ENCODE data around the gene PCIF1. TPM values are rescaled to one million over a fixed set of nuclear protein-coding genes. Genes with fewer than 3 reads are reported as not detected.
"Not testable (repeated sequence)": the region's sequence is repeated elsewhere in the genome, so short reads cannot be mapped to it uniquely, and the experiment has no call there.

The PCIF1 gene
- total RNA-seq, 4 donors from 2014 or later: 10.4 to 36.8 (median 16.4) TPM

DNA sequence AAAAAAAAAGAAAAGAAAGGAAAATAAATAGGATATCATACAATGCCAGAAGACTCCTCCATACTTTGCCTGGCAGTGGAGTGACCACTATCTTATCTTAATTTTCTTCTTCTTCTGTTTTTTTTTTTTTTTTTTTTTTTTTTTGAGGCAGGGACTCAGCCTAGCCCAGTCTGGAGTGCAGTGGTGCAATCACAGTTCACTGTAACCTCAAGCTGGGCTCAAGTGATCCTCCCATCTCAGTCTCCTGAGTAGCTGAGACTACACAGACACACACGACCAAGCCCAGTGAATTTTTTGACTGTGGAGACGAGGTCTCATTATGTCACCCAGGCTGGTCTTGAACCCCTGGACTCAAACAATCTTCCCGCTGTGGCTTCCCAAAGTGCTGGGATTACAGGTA, 57.1 kb downstream of the PCIF1 start:
- DNase-seq: no peak
- intact Hi-C loops (cut with DNase I): no loop called here
- H3K4me3 ChIP-seq: no peak overlapping the region
- no peaks in the 10 kb centered on the region for H3K36me3 ChIP-seq
- WGBS, 2 donors: 75 to 93% methylated on average over 3 of the region's 3 CpGs
- no peak for TF ChIP-seq POLR2A (IDR thresholded peaks at IDR 0.05)
- TF ChIP-seq, protein P1, sequence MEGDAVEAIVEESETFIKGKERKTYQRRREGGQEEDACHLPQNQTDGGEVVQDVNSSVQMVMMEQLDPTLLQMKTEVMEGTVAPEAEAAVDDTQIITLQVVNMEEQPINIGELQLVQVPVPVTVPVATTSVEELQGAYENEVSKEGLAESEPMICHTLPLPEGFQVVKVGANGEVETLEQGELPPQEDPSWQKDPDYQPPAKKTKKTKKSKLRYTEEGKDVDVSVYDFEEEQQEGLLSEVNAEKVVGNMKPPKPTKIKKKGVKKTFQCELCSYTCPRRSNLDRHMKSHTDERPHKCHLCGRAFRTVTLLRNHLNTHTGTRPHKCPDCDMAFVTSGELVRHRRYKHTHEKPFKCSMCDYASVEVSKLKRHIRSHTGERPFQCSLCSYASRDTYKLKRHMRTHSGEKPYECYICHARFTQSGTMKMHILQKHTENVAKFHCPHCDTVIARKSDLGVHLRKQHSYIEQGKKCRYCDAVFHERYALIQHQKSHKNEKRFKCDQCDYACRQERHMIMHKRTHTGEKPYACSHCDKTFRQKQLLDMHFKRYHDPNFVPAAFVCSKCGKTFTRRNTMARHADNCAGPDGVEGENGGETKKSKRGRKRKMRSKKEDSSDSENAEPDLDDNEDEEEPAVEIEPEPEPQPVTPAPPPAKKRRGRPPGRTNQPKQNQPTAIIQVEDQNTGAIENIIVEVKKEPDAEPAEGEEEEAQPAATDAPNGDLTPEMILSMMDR (IDR thresholded peaks at IDR 0.05): no peak
- no peaks in the 10 kb centered on the region for H3K9me3 ChIP-seq
- H3K27me3 ChIP-seq: peaks cover 0 to 53% (median 0%) of the 10 kb centered on the region in 4 donors
- H3K27ac ChIP-seq: no peak overlapping the region
- H3K4me1 ChIP-seq: peaks cover 0 to 44% (median 0%) of the 10 kb centered on the region in 3 donors

GRCh38 chr20:45993197-45993951, 58.9 kb downstream of the PCIF1 start:
- Histone ChIP-seq H3K4me3 (no peak overlapping the region), H3K9me3 (no peaks in the 10 kb centered on the region), H3K27me3 (peaks cover 0 to 58% (median 0%) of the 10 kb centered on the region in 4 donors), H3K36me3 (no peaks in the 10 kb centered on the region), H3K4me1 (peaks cover 0 to 38% (median 0%) of the 10 kb centered on the region in 3 donors), H3K27ac (peak overlapping the region; percentile 52 to 83 (median 76))
- TF ChIP-seq, protein P1 (IDR thresholded peaks at IDR 0.05): peak in 1 of 6 experiments; percentile 10
- TF ChIP-seq POLR2A (IDR thresholded peaks at IDR 0.05): no peak
- DNase-seq: no peak
- intact Hi-C loops (cut with DNase I): no loop called here
- WGBS, 2 donors: 26 to 33% methylated on average over 6 to 10 of the region's 12 CpGs

- H3K27me3 ChIP-seq: peaks cover 0 to 74% (median 0%) of the 10 kb centered on the region in 4 donors
- DNase-seq: no peak
- H3K4me1 ChIP-seq: peaks cover 0 to 38% (median 0%) of the 10 kb centered on the region in 3 donors
- 47 to 74% methylated on average over 6 to 8 of the region's 9 CpGs for WGBS, 2 donors
- no peaks in the 10 kb centered on the region for H3K9me3 ChIP-seq
- H3K27ac ChIP-seq: no peak overlapping the region
- H3K36me3 ChIP-seq: no peaks in the 10 kb centered on the region
- intact Hi-C loops (cut with DNase I): no loop called here
- H3K4me3 ChIP-seq: no peak overlapping the region
- TF ChIP-seq, protein P1 (IDR thresholded peaks at IDR 0.05): no peak
These were observed 60.4 kb downstream of the PCIF1 start for GRCh38 chr20:45994761-45995493.

GRCh38 chr20:45995495-45996097, 61.1 kb downstream of the PCIF1 start:
- H3K27me3 ChIP-seq: peaks cover 0 to 75% (median 0%) of the 10 kb centered on the region in 4 donors
- intact Hi-C loops (cut with DNase I); H3K4me3 ChIP-seq; H3K36me3 ChIP-seq; H3K27ac ChIP-seq; H3K9me3 ChIP-seq; DNase-seq: not testable (repeated sequence)
- 65 to 72% methylated on average over 6 of the region's 6 CpGs for WGBS, 2 donors
- peaks cover 0 to 44% (median 0%) of the 10 kb centered on the region in 3 donors for H3K4me1 ChIP-seq

GRCh38 chr20:45997187-45997586, 62.7 kb downstream of the PCIF1 start:
- Histone ChIP-seq H3K9me3 (no peaks in the 10 kb centered on the region), H3K27me3 (peaks cover 0 to 77% (median 0%) of the 10 kb centered on the region in 4 donors), H3K27ac (no peak overlapping the region), H3K36me3 (no peaks in the 10 kb centered on the region), H3K4me1 (peaks cover 0 to 42% (median 0%) of the 10 kb centered on the region in 3 donors), H3K4me3 (no peak overlapping the region)
- TF ChIP-seq, protein P1 (IDR thresholded peaks at IDR 0.05): no peak
- no peak for TF ChIP-seq POLR2A (IDR thresholded peaks at IDR 0.05)
- WGBS, 2 donors: 39 to 40% methylated on average over 3 of the region's 3 CpGs
- DNase-seq: no peak
- intact Hi-C loops (cut with DNase I): no loop called here

Other genes starting within 250 kb of the PCIF1 start
- gene WFDC13, start 232.6 kb upstream of the PCIF1 start, total RNA-seq: not detected
- gene WFDC10B, start 229.7 kb upstream of the PCIF1 start, total RNA-seq: not detected
- gene SPINT4, start 212.3 kb upstream of the PCIF1 start, total RNA-seq: not detected
- 1 to 10 TPM in 1 of 4 donors, not detected in 3; 1.3 TPM for gene WFDC3, start 142.8 kb upstream of the PCIF1 start, total RNA-seq
- 10 to 100 TPM; 13.9 to 23.1 (median 20.3) TPM for gene DNTTIP1, start 142.7 kb upstream of the PCIF1 start, total RNA-seq
- gene UBE2C, start 122.0 kb upstream of the PCIF1 start, total RNA-seq: 10 to 100 TPM; 17.4 to 54.4 (median 31.2) TPM
- 1 to 10 TPM in 1 of 4 donors, not detected in 3; 1.1 TPM for gene TNNC2, start 107.4 kb upstream of the PCIF1 start, total RNA-seq
- gene SNX21, start 100.9 kb upstream of the PCIF1 start, total RNA-seq: 10 to 100 TPM; 21.2 to 43.2 (median 37.4) TPM
- gene ACOT8, start 77.3 kb upstream of the PCIF1 start, total RNA-seq: 10 to 100 TPM; 27.7 to 35.0 (median 31.1) TPM
- gene ZSWIM3, start 77.1 kb upstream of the PCIF1 start, total RNA-seq: 1 to 10 TPM; 1.1 to 3.2 (median 2.5) TPM
- 1 to 10 TPM; 6.6 to 8.8 (median 7.6) TPM for gene ZSWIM1, start 53.5 kb upstream of the PCIF1 start, total RNA-seq
- gene SPATA25, start 47.1 kb upstream of the PCIF1 start, total RNA-seq: 1 to 10 TPM in 2 of 4 donors, not detected in 2; 1.1 to 1.3 TPM
- gene NEURL2, start 43.5 kb upstream of the PCIF1 start, total RNA-seq: 1 to 10 TPM; 4.1 to 6.5 (median 5.5) TPM
- 10 to 100 TPM; 44.5 to 74.8 (median 56.8) TPM for gene CTSA, start 43.3 kb upstream of the PCIF1 start, total RNA-seq
- gene PLTP, start 22.5 kb upstream of the PCIF1 start, total RNA-seq: 100 to 1,000 TPM in 2 of 4 donors, 10 to 100 TPM in 1, 1 to 10 TPM in 1; 5.9 to 248 (median 92.6) TPM
- 10 to 100 TPM; 10.5 to 22.5 (median 19.8) TPM for gene ZNF335, start 37.5 kb downstream of the PCIF1 start, total RNA-seq
- under 1 TPM in 3 of 4 donors, not detected in 1; 0.18 to 0.50 (median 0.38) TPM for gene MMP9, start 74.2 kb downstream of the PCIF1 start, total RNA-seq
- gene SLC12A5, start 94.5 kb downstream of the PCIF1 start, total RNA-seq: not detected
- 10 to 100 TPM; 20.7 to 29.8 (median 22.3) TPM for gene NCOA5, start 155.3 kb downstream of the PCIF1 start, total RNA-seq
- gene CD40, start 183.6 kb downstream of the PCIF1 start, total RNA-seq: 10 to 100 TPM in 2 of 4 donors, 1 to 10 TPM in 2; 3.2 to 15.3 (median 10.2) TPM